Caco-2 (cell line): ENCODE data around the gene ACOXL. TPM values are rescaled to one million over a fixed set of nuclear protein-coding genes. Genes with fewer than 3 reads are reported as not detected.

Experiments used
- BruUV-seq: library from RNA; stranded (reverse); fragments of 400-500 nt; replicated peaks from 2 replicates; lab custom pipeline; 2021; lab: Mats Ljungman, UMichigan
- CTCF ChIA-PET: fragments of 300-600 bp; sonication (Branson Sonifier 250); formaldehyde crosslinking; loops from one replicate; lab custom pipeline; 2022; ENCODE audit warnings: antibody characterized with exemption; lab: Charles Lee
- POLR2A ChIA-PET: fragments of 300-600 bp; sonication (Branson Sonifier 250); formaldehyde crosslinking; loops from one replicate; lab custom pipeline; 2022; ENCODE audit warnings: antibody characterized with exemption; lab: Charles Lee
- DNase-seq, 2 experiments: peaks; one replicate each; pipeline versions ENCODE4 v3.0.0 to v3.0.0-alpha.2; 2020 to 2022
- H3K27me3 ChIP-seq: replicated peaks from 2 replicates; pipeline ENCODE4 v1.6.0; 2011; ENCODE audit warnings: low read length; ENCODE audit not compliant: control insufficient read depth, insufficient read depth
- H3K36me3 ChIP-seq: 2 replicates; pipeline ENCODE4 v1.5.1; 2011; ENCODE audit warnings: low read length; ENCODE audit not compliant: control insufficient read depth, insufficient read depth
- H3K4me1 ChIP-seq: fragments of 250-450 bp; sonication (Bioruptor Pico); 2 replicates; pipeline ENCODE4 v1.5.1; 2020; ENCODE audit warnings: mild to moderate bottlenecking
- H3K4me3 ChIP-seq: 2 replicates; pipeline ENCODE4 v1.5.1; 2011; ENCODE audit warnings: low read depth, mild to moderate bottlenecking, control low read depth, low read length
- H3K9me3 ChIP-seq: fragments of 250-450 bp; sonication (Bioruptor Pico); 2 replicates; pipeline ENCODE4 v1.5.1; 2020; ENCODE audit warnings: mild to moderate bottlenecking, moderate library complexity
- H3K27ac Mint-ChIP-seq: one replicate; pipeline ENCODE4 v1.8.0; 2022; ENCODE audit warnings: mixed read lengths; ENCODE audit not compliant: unreplicated experiment
- H3K27me3 Mint-ChIP-seq: one replicate; pipeline ENCODE4 v1.8.0; 2022; ENCODE audit warnings: mixed read lengths; ENCODE audit not compliant: insufficient read depth, unreplicated experiment
- H3K36me3 Mint-ChIP-seq: one replicate; pipeline ENCODE4 v1.8.0; 2022; ENCODE audit warnings: mild to moderate bottlenecking, mixed read lengths; ENCODE audit not compliant: insufficient read depth, unreplicated experiment
- H3K4me1 Mint-ChIP-seq: one replicate; pipeline ENCODE4 v1.8.0; 2022; ENCODE audit warnings: low read depth, mixed read lengths; ENCODE audit not compliant: unreplicated experiment
- H3K4me3 Mint-ChIP-seq: one replicate; pipeline ENCODE4 v1.8.0; 2022; ENCODE audit warnings: mild to moderate bottlenecking, moderate library complexity, mixed read lengths; ENCODE audit not compliant: unreplicated experiment
- H3K9me3 Mint-ChIP-seq: one replicate; pipeline ENCODE4 v1.8.0; 2022; ENCODE audit warnings: mixed read lengths; ENCODE audit not compliant: unreplicated experiment
- CTCF ChIP-seq, 2 experiments: fragments of 200-600 bp in 1 of 2; IDR thresholded peaks; 1 replicate in 1 of 2; 2 replicates in 1 of 2; pipeline versions ENCODE4 v1.5.1 to v1.8.0; 2011 to 2022; ENCODE audit warnings: antibody characterized with exemption in 1 of 2, control low read depth in 1 of 2, inconsistent platforms in 1 of 2, low read depth in 1 of 2, low read length in 1 of 2, mild to moderate bottlenecking in 1 of 2, moderate library complexity in 1 of 2; ENCODE audit not compliant: insufficient read depth in 1 of 2, severe bottlenecking in 1 of 2, unreplicated experiment in 1 of 2
- intact Hi-C: fragments of 100-400 bp; cut with micrococcal nuclease; formaldehyde crosslinking; loops from one replicate; pipeline ENCODE4 v1.10.0; 2022; ENCODE audit not compliant: unreplicated experiment
- total RNA-seq: library from RNA; stranded (reverse); gene quantifications from 2 replicates; pipeline ENCODE4 v1.2.3, GENCODE V29; 2022

The ACOXL gene
- total RNA-seq, 1 experiment from 2014 or later, result 2.6 TPM

- Mint-ChIP-seq H3K4me3 (no peak overlapping the region), H3K27me3 (no peaks in the 10 kb centered on the region), H3K27ac (no peak overlapping the region), H3K4me1 (no peaks in the 10 kb centered on the region), H3K9me3 (no peaks in the 10 kb centered on the region), H3K36me3 (no peaks in the 10 kb centered on the region)
- Histone ChIP-seq H3K4me3 (no peak overlapping the region), H3K36me3 (no peaks in the 10 kb centered on the region), H3K9me3 (no peaks in the 10 kb centered on the region), H3K4me1 (no peaks in the 10 kb centered on the region), H3K27me3 (no peaks in the 10 kb centered on the region; the same call in 1 of the 2 replicates)
- CTCF ChIA-PET, result no interaction called here
- intact Hi-C loops, result no loop called here
- no peak for DNase-seq
- TF ChIP-seq CTCF (IDR thresholded peaks at IDR 0.05; ENCODE audit: insufficient read depth in 1 of 2, low read depth in 1 of 2, low read length in 1 of 2, severe bottlenecking in 1 of 2, unreplicated experiment in 1 of 2), result no peak
- BruUV-seq, result no TSS peak
- POLR2A ChIA-PET, result no interaction called here
Observed at GRCh38 chr2:110724820-110725219, 7.6 kb upstream of the ACOXL start.

- Histone ChIP-seq H3K27me3 (no peaks in the 10 kb centered on the region; the same call in 1 of the 2 replicates), H3K4me3 (no peak overlapping the region), H3K36me3 (no peaks in the 10 kb centered on the region), H3K9me3 (no peaks in the 10 kb centered on the region), H3K4me1 (no peaks in the 10 kb centered on the region)
- no peak for TF ChIP-seq CTCF (IDR thresholded peaks at IDR 0.05; ENCODE audit: insufficient read depth in 1 of 2, low read depth in 1 of 2, low read length in 1 of 2, severe bottlenecking in 1 of 2, unreplicated experiment in 1 of 2)
- ChIA-PET POLR2A (no interaction called here), CTCF (no interaction called here)
- intact Hi-C loops, result no loop called here
- H3K9me3 Mint-ChIP-seq, result no peaks in the 10 kb centered on the region
- BruUV-seq, result no TSS peak
- no peak for DNase-seq
- no peaks in the 10 kb centered on the region for H3K27me3 Mint-ChIP-seq
- H3K36me3 Mint-ChIP-seq, result no peaks in the 10 kb centered on the region
- no peak overlapping the region for H3K27ac Mint-ChIP-seq
- no peaks in the 10 kb centered on the region for H3K4me1 Mint-ChIP-seq
- H3K4me3 Mint-ChIP-seq, result no peak overlapping the region
Observed at GRCh38 chr2:110725370-110725769, 7.0 kb upstream of the ACOXL start.

- H3K4me3 Mint-ChIP-seq, result no peak overlapping the region
- H3K36me3 ChIP-seq, result no peaks in the 10 kb centered on the region
- CTCF ChIA-PET, result no interaction called here
- no peaks in the 10 kb centered on the region; the same call in 1 of the 2 replicates for H3K27me3 ChIP-seq
- H3K4me1 Mint-ChIP-seq, result no peaks in the 10 kb centered on the region
- no peak overlapping the region for H3K27ac Mint-ChIP-seq
- H3K4me1 ChIP-seq, result no peaks in the 10 kb centered on the region
- H3K9me3 ChIP-seq, result no peaks in the 10 kb centered on the region
- POLR2A ChIA-PET, result no interaction called here
- H3K9me3 Mint-ChIP-seq, result no peaks in the 10 kb centered on the region
- H3K4me3 ChIP-seq, result no peak overlapping the region
- H3K27me3 Mint-ChIP-seq, result peaks cover under 1% of the 10 kb centered on the region
- no peak for DNase-seq
- TF ChIP-seq CTCF (IDR thresholded peaks at IDR 0.05; ENCODE audit: insufficient read depth in 1 of 2, low read depth in 1 of 2, low read length in 1 of 2, severe bottlenecking in 1 of 2, unreplicated experiment in 1 of 2), result no peak
- intact Hi-C loops, result no loop called here
- no peaks in the 10 kb centered on the region for H3K36me3 Mint-ChIP-seq
- no TSS peak for BruUV-seq
Observed at GRCh38 chr2:110725859-110726258, 6.5 kb upstream of the ACOXL start.
